ENCODE results near the gene ZNF74.

ZNF74 gene

GRCh38 chr22:20436307-20436767 is 42.4 kb downstream of the ZNF74 start:
- TF ChIP-seq CTCF (IDR thresholded peaks at IDR 0.05) = no peak
- Histone ChIP-seq H3K9ac (no peak overlapping the region), H3K9me3 (ENCODE audit: control insufficient read depth, low read length) (no peaks in the 10 kb centered on the region), H3K27me3 (ENCODE audit: control insufficient read depth, insufficient read depth, low read length) (no peaks in the 10 kb centered on the region), H3K36me3 (ENCODE audit: control insufficient read depth, insufficient read depth, low read length) (no peaks in the 10 kb centered on the region), H3K4me2 (ENCODE audit: low read length) (peak overlapping the region; percentile 44), H3K4me1 (no peaks in the 10 kb centered on the region), H3K4me3 (ENCODE audit: low read depth, low read length) (no peak overlapping the region), H3K79me2 (no peaks in the 10 kb centered on the region), H2AFZ (no peak overlapping the region), H3K27ac (no peak overlapping the region)

- TF ChIP-seq CTCF (IDR thresholded peaks at IDR 0.05) = no peak
- Histone ChIP-seq H3K9me3 (ENCODE audit: control insufficient read depth, low read length) (no peaks in the 10 kb centered on the region), H3K27me3 (ENCODE audit: control insufficient read depth, insufficient read depth, low read length) (no peaks in the 10 kb centered on the region), H3K4me1 (no peaks in the 10 kb centered on the region), H3K79me2 (no peaks in the 10 kb centered on the region), H2AFZ (peak overlapping the region; percentile 22), H3K36me3 (ENCODE audit: control insufficient read depth, insufficient read depth, low read length) (no peaks in the 10 kb centered on the region), H3K4me2 (ENCODE audit: low read length) (peak overlapping the region; percentile 44), H3K9ac (no peak overlapping the region), H3K27ac (no peak overlapping the region), H3K4me3 (ENCODE audit: low read depth, low read length) (peak overlapping the region; percentile 37)
Observed at GRCh38 chr22:20436768-20437612, 43.0 kb downstream of the ZNF74 start.

GRCh38 chr22:20437613-20438426 is 43.9 kb downstream of the ZNF74 start, which contains the start of gene SCARF2:
SCARF2 (minus strand) TSS chr22:20437825; CDS start chr22:20437754, 71 bp downstream.
- Histone ChIP-seq H3K4me2 (ENCODE audit: low read length) (peak within 1 kb of the TSS; percentile 45), H3K79me2 (no peaks in the 10 kb centered on the region), H3K4me1 (no peaks in the 10 kb centered on the region), H3K9me3 (ENCODE audit: control insufficient read depth, low read length) (no peaks in the 10 kb centered on the region), H3K27me3 (ENCODE audit: control insufficient read depth, insufficient read depth, low read length) (no peaks in the 10 kb centered on the region), H3K36me3 (ENCODE audit: control insufficient read depth, insufficient read depth, low read length) (no peaks in the 10 kb centered on the region), H3K27ac (no peak within 1 kb of the TSS), H3K4me3 (ENCODE audit: low read depth, low read length) (peak within 1 kb of the TSS; percentile 37), H3K9ac (no peak within 1 kb of the TSS), H2AFZ (peak within 1 kb of the TSS; percentile 53)
- TF ChIP-seq CTCF (IDR thresholded peaks at IDR 0.05) = no peak

GRCh38 chr22:20438427-20438677 is 44.4 kb downstream of the ZNF74 start:
- Histone ChIP-seq H3K9me3 (ENCODE audit: control insufficient read depth, low read length) (no peaks in the 10 kb centered on the region), H2AFZ (no peak overlapping the region), H3K27me3 (ENCODE audit: control insufficient read depth, insufficient read depth, low read length) (no peaks in the 10 kb centered on the region), H3K27ac (no peak overlapping the region), H3K4me3 (ENCODE audit: low read depth, low read length) (peak overlapping the region; percentile 29), H3K36me3 (ENCODE audit: control insufficient read depth, insufficient read depth, low read length) (no peaks in the 10 kb centered on the region), H3K79me2 (no peaks in the 10 kb centered on the region), H3K4me1 (no peaks in the 10 kb centered on the region), H3K4me2 (ENCODE audit: low read length) (no peak overlapping the region), H3K9ac (no peak overlapping the region)
- no peak for TF ChIP-seq CTCF (IDR thresholded peaks at IDR 0.05)

Data from parathyroid adenoma (tissue), 2 donors.